ENCODE data around the gene PHF21B.
"Not testable (repeated sequence)": the region's sequence is repeated elsewhere in the genome, so short reads cannot be mapped to it uniquely, and the experiment has no call there.

The PHF21B gene

GRCh38 chr22:45009606-45010531 lies at the start of gene PHF21B:
Gene PHF21B (minus strand): TSS chr22:45010005. CDS start chr22:45009549, 456 bp downstream.
- no peak for DNase-seq

DNA sequence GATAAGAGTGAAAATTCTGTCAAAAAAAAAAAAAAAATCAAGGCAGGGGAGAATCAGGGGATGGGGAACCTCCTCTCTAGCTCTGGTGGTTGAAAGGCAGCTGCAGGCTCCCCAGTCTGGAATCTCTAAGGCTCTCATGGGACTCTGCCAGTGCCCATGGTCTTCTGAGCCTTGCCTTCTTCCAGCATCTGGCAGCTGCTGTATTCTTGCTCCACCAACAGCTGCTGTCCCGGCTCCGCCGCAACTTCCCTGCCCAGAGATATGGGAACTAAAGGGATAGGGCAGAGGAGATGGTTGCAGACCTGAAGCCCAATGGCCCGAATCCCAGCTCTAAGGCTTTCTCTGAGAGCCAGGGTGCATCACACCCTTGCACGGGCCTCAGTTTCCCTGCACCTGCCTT lies 49.5 kb upstream of the PHF21B start:
- no peak for DNase-seq

- no peak for DNase-seq
Measured at GRCh38 chr22:45058622-45058912, 48.8 kb upstream of the PHF21B start.

GRCh38 chr22:45055936-45056335 lies 46.1 kb upstream of the PHF21B start:
- no peak for DNase-seq

- DNase-seq, result no peak
Measured at GRCh38 chr22:45053571-45053970, 43.8 kb upstream of the PHF21B start.

DNA sequence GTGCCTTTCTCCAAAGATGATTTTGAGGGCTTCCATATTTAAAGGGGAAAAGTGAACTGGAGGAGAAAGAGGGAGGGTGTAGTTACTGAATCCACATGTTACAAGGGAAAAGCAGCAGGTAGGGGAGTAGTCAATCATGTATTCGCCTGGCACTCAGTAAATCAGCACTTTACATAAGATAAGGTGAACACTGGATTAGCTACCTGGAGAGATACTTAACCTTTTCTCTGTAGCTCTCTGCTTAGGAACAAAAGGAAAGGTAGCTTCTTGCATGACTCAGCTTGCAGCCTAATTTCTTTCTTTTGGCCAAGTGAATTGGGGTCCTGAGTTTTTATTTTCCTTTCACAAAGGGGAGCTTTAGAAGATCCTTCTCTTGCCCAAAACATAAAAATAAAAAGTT lies 43.3 kb upstream of the PHF21B start:
- no peak for DNase-seq

DNA sequence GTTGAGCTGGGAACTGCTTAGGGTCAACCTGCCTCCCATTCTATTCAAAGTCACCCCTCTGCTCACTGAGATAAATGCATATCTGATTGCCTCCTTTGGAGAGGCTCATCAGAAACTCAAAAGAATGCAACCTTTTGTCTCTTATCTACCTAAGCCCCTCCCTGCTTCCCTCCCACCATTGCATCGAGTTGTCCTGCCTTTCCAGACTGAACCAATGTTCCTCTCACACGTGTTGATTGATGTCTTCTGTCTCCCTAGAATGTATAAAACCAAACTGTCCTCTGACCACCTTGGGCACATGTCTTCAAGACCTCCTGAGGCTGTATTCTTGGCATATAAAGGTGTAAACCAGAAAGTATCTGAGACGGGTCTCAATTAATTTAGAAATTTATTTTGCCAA lies 42.9 kb upstream of the PHF21B start:
- not testable (repeated sequence) for DNase-seq

GRCh38 chr22:45051946-45052345 lies 42.1 kb upstream of the PHF21B start:
- no peak for DNase-seq

DNA sequence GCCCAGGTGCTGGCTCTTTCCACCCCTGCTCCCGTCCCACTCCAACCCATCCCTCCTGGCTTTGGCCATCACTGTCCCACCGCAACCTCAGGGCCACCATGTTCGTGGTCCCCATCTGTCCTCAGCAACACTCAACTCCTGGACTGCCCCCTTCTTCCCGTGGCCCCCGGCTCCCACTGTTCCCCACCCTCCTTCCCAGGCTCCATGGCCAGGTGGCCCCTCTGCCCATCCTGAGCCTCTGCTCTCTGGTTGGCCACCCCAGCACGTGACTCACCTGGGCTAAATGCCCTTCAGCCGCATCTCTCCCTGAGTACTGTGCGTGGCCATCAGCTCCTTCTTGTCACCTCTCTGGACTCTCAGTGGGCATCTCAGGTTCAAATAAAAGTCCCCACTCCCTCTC lies 41.6 kb upstream of the PHF21B start:
- DNase-seq, result no peak

- no peak for DNase-seq
Measured at GRCh38 chr22:45047260-45047659, 37.5 kb upstream of the PHF21B start.

DNA sequence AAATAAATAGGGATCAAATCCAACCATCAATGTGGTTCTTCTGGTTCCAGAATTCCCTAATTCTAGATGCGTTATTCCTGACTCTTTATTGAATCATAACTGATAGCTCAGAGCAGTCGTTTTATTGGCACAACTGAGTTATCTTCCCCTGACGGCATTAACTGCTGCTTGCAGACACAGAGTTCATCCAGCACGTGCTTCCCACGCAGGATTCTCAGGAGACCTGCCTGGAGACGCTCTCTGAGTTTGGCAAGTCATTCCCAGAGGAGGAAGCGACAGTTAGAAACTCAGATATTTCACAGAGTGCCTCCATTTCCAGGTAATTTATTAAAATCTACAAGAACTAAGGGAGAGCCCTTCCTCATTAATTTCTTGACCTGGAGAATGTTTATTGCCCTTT lies 35.4 kb upstream of the PHF21B start:
- no peak for DNase-seq

DNA sequence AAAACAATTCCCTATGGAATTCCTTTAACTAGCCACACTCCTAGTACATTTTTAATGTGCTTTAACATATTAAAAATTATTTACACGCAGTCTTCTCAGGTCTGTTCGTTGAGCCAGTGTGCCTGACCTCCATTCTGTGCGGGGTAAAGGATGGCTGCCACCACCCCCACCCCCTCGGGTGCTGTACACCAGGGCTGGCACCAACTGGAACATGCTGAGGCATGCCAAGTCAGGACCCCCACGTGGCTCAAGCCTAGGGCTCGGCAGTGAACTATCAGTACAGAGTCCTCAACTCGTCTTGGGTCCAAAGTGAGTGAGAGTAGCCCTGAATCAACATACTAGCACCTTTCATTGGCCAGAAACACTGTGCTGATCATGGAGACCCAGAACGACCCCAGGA lies 32.5 kb upstream of the PHF21B start:
- no peak for DNase-seq

- no peak for DNase-seq
Measured at GRCh38 chr22:45039133-45039532, 29.3 kb upstream of the PHF21B start.

GRCh38 chr22:45036154-45036553 lies 26.3 kb upstream of the PHF21B start:
- no peak for DNase-seq

DNA sequence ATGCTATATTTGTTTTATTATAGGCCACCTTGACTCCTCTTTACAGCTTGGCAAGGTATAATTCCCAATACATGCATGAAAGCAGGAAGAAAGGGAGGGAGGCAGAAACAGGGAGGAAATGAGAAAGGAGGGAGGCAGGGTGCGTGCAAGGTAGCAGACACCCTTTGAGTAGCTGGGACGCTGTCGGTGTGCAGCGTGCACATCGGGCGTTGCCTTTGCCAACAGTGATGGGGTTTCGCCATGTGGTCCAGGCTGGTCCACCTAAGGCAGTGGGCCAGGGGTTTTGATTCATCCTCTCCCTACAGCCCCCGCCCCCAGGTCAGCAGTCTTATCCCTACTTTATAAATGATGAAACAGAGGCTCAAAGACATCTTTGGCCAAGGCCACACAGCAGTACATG lies 25.0 kb upstream of the PHF21B start:
- DNase-seq, result no peak

DNA sequence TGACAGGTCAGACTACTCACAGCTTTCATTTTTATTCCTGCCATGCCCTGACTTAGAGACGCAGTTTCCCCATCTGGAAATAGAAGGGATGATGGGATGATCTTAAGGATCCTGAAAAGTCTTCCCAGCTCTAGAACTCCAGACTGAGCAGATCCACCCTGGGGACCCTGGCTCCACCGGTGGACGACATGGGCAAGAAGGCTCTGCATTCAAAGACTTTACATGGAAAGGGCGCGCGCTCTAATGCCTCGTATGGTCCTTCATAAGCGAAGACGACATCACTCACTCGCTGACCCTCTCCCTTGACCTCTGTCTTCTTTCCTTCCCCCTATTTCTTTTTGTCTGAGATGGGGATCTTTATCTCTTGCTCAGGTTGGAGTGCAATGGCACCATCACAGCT lies 24.4 kb upstream of the PHF21B start:
- DNase-seq, result no peak

- no peak for DNase-seq
Measured at GRCh38 chr22:45033136-45033535, 23.3 kb upstream of the PHF21B start.

DNA sequence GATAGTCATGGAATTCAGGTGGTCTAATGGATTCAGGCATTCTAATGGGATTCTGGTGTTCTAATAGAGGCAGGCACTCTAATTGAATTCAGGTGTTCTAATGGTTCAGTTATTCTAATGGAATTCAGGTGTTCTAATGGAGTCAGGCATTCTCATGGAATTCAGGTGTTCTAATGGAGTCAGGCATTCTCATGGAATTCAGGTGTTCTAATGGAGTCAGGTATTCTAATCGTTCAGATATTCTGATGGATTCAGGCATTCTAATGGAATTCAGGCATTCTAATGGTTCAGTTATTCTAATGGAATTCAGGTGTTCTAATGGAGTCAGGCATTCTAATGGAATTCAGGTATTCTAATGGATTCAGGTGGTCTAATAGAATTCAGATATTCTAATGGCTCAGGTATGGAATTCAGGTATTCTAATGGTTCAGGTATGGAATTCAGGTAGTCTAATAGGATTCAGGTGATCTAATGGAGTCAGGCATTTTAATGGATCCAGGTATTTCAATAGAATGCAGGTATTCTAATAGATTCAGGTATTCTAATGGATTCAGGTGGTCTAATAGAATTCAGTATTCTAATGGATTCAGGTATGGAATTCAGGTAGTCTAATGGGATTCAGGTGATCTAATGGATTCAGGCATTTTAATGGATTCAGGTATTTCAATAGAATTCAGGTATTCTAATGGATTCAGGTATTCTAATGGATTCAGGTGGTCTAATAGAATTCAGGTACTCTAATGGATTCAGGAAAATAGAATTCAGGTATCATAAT lies 22.0 kb upstream of the PHF21B start:
- no peak for DNase-seq

DNA sequence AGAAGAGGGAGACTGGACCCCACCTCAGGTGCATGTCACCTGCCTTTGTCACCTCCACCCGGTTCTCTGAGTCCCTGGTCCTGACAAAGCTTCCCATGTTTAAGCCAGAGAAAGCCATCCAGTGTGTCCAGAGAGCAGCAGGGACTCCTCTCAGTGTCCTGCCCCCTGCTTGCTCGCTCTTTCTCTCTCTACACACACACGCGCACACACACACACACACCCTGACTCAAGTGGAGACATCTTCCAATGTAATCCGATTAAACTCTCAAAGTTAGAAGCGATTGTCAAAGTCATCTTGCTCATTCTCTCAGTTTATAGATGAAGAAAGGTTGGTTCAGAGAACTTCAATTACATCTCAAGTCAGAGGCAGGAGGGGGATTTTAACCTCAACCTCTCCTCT lies 19.7 kb upstream of the PHF21B start:
- DNase-seq, result no peak

- DNase-seq, result no peak
Measured at GRCh38 chr22:45026511-45026910, 16.7 kb upstream of the PHF21B start.

DNA sequence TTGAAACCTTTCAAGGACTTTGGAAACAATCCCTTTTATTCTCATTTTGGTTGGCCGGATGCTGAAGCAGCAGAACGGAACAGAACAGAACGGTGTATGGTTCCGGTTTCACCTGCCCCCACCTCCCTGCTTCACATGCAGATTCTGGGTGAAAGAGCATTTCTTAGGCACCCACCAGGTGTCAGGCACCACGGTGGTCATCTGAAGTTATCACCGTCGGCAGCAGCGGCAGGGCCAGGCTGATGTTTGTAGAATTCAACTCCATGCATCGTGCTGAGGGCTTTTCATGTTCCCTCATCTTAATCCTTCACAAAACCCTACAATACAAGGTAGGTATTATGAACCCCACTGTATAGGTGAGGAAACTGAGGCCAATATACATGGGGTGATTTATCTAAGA lies 13.6 kb upstream of the PHF21B start:
- DNase-seq, result no peak

- no peak for DNase-seq
Measured at GRCh38 chr22:45019861-45020655, 10.3 kb upstream of the PHF21B start.

DNA sequence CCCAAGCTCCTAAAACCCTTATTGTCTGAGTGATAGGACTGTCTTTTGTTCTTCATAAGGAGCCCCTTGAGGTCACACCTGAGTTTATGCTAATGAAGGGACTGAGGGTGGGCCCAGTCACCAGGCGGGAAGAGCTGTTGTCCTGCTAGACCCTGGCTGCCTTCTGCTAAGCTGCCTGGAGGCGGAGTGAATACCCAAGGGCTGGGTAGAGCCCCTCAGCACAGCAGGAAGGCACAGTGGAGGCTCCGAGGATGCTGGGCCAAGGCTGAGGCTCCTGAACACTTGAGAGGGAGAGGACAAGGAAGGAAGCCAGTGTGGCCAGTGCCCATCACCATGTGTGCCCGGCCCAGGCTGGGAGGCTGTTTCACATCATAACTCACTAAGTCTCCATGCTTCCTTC lies 4.8 kb upstream of the PHF21B start:
- DNase-seq, result no peak

DNA sequence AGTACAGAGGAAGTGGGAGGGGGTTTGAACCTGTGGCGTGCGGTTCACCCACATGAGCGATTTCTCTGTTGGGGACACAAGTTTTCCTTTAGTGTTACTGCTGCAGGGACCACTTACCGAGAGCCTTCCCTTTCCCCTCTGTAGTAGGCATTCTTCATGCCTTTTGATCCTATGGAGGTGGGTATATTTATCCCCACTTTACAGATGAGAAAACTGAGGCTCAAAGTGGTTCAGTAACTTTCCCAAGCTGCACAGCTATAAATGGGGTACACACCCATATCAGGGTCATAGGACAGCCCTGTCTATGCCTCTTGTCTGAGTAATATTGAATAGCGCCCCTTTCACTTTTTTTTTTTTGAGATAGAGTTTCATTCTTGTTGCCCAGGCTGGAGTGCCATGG lies 3.3 kb upstream of the PHF21B start:
- no peak for DNase-seq

Measured in suppressor macrophage treated with lipopolysaccharide for 4 hours (primary cell).